Mesodermal cell (in vitro differentiated cells): Measurements from ENCODE around the gene MAN2B2.
"Not testable (repeated sequence)": the region's sequence is repeated elsewhere in the genome, so short reads cannot be mapped to it uniquely, and the experiment has no call there.

Experiments used
- H3K27ac ChIP-seq: 2 replicates; pipeline ENCODE4 v1.7.0; 2013; ENCODE audit warnings: mild to moderate bottlenecking, low read depth, low read length, moderate library complexity; ENCODE audit not compliant: severe bottlenecking
- H3K36me3 ChIP-seq: 2 replicates; pipeline ENCODE4 v1.7.1; 2013; ENCODE audit warnings: mild to moderate bottlenecking, low read length, moderate library complexity; ENCODE audit not compliant: control insufficient read depth, insufficient read depth
- H3K4me1 ChIP-seq: one replicate; pipeline ENCODE4 v1.7.1; 2013; ENCODE audit warnings: mild to moderate bottlenecking, low read length; ENCODE audit not compliant: insufficient read depth, control insufficient read depth, poor library complexity, severe bottlenecking
- H3K4me3 ChIP-seq: 2 replicates; pipeline ENCODE4 v1.7.0; 2013; ENCODE audit warnings: low read length, control low read depth, mild to moderate bottlenecking; ENCODE audit not compliant: insufficient read depth, poor library complexity, severe bottlenecking; ENCODE audit errors: extremely low read depth
- H3K9me3 ChIP-seq: 2 replicates; pipeline ENCODE4 v1.7.1; 2013; ENCODE audit warnings: mild to moderate bottlenecking, low read length, moderate library complexity; ENCODE audit not compliant: control insufficient read depth
- WGBS, 2 experiments: methylation state at CpG; one replicate each; pipeline ENCODE4 v1.1.5; 2013; ENCODE audit warnings: missing lambda C conversion rate in 2 of 2; ENCODE audit not compliant: insufficient coverage in 2 of 2; 5-methylcytosine and 5-hydroxymethylcytosine counted together

The MAN2B2 gene

DNA sequence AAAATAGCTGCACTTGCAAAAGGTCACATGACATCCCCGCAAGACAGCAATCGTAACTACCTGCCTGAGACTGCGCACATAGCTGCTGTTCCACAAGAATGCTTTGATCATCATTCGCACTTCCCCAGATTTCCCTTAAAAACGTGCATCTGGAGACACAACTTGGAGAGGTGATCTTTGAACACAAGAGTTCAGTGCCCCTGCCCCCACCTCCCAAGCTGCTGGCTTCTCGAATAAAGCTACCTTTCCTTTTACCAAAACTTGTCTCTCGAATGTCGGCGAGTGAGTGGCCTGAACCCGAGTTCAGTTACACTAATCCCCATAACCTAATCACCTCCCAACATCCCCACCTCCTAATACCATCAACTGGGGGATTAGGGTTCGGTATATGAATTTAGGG is 51.1 kb downstream of the MAN2B2 start:
- no peaks in the 10 kb centered on the region for H3K9me3 ChIP-seq
- 90 to 95% methylated on average over 7 to 9 of the region's 11 CpGs for WGBS, 2 experiments
- no peak overlapping the region for H3K27ac ChIP-seq
- no peaks in the 10 kb centered on the region for H3K4me1 ChIP-seq
- no peaks in the 10 kb centered on the region for H3K36me3 ChIP-seq
- H3K4me3 ChIP-seq: no peak overlapping the region

DNA sequence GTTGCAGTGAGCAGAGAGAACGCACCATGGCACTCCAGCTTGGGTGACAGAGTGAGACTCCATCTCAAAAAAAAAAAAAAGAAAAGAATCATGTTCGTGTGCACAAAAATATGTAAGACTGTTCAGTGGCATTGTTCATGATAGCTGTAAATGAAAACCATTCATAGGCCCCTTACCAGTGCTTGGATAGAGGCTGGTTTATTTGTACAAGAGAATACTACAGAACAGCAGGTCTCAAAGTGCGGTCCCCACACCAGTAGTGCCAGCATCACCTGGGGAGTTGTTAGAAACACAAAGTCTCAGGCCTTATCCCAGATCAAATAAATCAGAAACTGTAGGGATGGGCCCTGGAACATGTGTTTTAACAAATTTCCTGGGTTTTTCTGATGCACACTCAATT is 52.8 kb downstream of the MAN2B2 start:
- whole genome bisulfite sequencing, 2 experiments: 79% methylated on average over 3 of the region's 3 CpGs; no CpG with 5 or more reads in 1 of the 2 experiments
- Histone ChIP-seq H3K9me3 (no peaks in the 10 kb centered on the region), H3K36me3 (no peaks in the 10 kb centered on the region), H3K4me1 (no peaks in the 10 kb centered on the region), H3K27ac (no peak overlapping the region), H3K4me3 (no peak overlapping the region)

DNA sequence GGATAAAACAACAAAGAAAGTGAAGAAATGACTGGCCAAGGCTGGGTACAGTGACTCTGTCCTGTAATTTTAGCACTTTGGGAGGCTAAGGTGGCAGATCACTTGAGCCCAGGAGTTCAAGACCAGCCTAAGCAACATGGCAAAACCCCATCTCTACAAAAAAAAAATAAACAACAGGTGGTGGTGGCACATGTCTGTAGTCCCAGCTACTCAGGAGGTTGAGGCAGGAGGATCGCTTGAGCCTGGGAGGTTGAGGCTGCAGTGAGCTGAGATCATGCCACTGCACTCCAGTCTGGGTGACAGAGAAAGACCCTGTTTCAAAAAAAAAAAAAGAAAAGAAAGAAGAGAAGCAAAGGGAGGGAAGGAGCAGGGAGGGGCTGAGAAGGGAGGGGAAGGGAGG is 53.5 kb downstream of the MAN2B2 start:
- not testable (repeated sequence) for H3K9me3 ChIP-seq, H3K27ac ChIP-seq, H3K36me3 ChIP-seq, H3K4me3 ChIP-seq, H3K4me1 ChIP-seq
- 100% methylated on average over 1 of the region's 1 CpG for WGBS, 2 experiments

DNA sequence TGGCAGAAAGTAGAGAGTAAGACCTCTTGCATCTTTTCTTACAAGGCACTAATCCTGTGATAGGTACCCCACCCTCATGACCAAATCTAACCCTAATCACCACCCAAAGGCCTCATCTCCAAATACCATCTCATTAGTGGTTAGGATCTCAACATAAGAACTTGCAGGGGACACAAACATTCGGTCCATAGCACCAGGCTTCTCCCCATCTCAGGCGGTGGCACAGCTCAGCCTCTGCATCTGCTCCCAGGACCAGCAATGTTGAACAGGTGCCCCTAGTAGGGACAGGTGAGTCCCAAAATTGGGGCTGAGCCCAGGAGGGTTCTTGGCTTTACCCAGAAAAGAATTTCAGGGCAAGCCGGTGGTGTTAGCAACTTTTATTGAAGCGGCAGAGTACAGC is 57.1 kb downstream of the MAN2B2 start:
- no peaks in the 10 kb centered on the region for H3K9me3 ChIP-seq
- no peak overlapping the region for H3K27ac ChIP-seq
- WGBS, 2 experiments: 94 to 97% methylated on average over 4 of the region's 4 CpGs
- H3K36me3 ChIP-seq: no peaks in the 10 kb centered on the region
- no peaks in the 10 kb centered on the region for H3K4me1 ChIP-seq
- H3K4me3 ChIP-seq: no peak overlapping the region

DNA sequence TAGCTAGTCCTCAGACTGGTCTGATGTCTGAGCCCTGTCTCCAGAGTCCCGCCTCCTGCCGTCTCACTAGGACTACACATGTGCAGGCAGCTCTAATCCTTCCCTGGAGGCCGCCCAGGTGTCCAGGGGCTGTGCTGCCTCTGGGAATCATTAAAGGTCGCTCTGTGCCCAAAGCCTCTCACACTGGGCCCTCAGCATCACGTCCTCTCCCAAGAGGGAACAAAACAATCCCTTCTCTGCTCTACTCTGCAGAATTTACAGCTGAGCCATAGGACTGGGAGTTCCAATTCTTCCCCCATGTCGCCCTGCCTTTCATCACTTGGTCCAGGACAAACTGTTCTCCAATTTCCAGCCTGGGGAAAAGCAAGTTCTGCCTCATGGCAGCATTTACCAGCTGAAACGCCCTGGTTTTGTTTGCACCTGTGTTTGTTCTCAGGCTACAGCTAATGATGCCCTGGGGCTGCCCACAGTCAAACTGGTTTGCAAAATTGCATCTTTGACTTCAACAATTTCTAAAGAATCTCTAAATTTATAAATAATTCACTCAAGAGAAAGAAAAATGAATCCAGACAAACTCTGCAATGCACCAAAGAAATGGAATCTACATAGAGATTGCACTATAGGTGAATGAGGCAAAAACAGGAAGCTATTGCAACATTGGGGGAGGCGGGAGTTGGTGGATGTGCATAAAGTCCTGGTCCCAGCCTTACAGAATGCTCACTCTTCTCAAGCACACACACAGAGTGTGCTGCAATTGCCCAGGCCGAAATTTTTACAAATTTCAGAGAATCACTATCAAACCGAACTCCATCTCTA is 58.3 kb downstream of the MAN2B2 start:
- H3K4me1 ChIP-seq: no peaks in the 10 kb centered on the region
- WGBS, 2 experiments: 83 to 89% methylated on average over 7 of the region's 10 CpGs
- no peaks in the 10 kb centered on the region for H3K36me3 ChIP-seq
- no peak overlapping the region for H3K27ac ChIP-seq
- H3K9me3 ChIP-seq: no peaks in the 10 kb centered on the region
- no peak overlapping the region for H3K4me3 ChIP-seq

DNA sequence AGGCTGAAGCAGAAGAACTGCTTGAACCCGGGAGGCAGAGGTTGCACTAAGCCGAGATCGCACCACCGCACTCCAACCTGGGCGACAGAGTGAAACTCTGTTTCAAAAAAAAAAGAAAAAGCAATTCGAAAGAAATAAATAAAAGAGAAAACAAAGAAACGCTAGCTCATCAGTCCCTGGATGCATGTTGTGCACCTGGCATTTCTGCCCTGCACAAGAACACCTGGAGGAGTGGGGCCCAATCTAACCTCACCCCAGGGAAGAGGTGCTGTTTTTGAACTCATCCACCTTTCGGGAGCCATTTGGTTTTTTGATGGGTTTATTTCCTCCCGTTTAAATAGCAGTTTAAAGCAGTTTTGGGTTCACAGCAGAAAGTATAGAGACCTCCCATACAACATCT is 59.8 kb downstream of the MAN2B2 start:
- Histone ChIP-seq H3K4me3 (no peak overlapping the region), H3K4me1 (no peaks in the 10 kb centered on the region), H3K9me3 (no peaks in the 10 kb centered on the region), H3K27ac (no peak overlapping the region), H3K36me3 (no peaks in the 10 kb centered on the region)
- 91 to 95% methylated on average over 7 of the region's 9 CpGs for WGBS, 2 experiments

DNA sequence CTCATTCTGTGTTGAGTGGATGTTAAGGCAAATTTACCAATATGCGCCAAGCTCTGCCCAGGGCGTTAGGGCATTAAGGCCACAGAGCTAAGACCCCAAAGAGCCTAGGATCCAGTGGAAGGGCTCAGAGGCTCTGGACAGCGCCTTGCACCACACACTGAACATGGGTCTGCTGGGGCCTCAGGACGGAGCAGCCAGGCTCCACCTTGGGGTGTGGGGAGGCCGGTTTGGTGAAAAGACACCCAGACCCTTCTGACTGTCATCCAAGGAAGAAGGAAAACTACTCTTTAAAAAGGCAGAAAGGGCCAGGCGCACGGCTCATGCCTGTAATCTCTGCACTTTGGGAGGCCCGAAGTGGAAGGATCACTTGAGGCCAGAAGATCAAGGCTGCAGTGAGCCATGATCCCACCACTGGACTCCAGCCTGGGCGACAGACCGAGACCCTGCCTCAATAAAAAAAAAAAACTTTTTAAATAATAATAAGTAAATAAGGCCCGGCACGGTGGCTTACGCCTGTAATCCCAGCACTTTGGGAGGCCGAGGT is 64.2 kb downstream of the MAN2B2 start:
- Histone ChIP-seq H3K27ac (no peak overlapping the region), H3K36me3 (peaks cover 18% of the 10 kb centered on the region), H3K4me1 (no peaks in the 10 kb centered on the region), H3K9me3 (no peaks in the 10 kb centered on the region), H3K4me3 (no peak overlapping the region)
- 89 to 95% methylated on average over 6 to 7 of the region's 14 CpGs for WGBS, 2 experiments

DNA sequence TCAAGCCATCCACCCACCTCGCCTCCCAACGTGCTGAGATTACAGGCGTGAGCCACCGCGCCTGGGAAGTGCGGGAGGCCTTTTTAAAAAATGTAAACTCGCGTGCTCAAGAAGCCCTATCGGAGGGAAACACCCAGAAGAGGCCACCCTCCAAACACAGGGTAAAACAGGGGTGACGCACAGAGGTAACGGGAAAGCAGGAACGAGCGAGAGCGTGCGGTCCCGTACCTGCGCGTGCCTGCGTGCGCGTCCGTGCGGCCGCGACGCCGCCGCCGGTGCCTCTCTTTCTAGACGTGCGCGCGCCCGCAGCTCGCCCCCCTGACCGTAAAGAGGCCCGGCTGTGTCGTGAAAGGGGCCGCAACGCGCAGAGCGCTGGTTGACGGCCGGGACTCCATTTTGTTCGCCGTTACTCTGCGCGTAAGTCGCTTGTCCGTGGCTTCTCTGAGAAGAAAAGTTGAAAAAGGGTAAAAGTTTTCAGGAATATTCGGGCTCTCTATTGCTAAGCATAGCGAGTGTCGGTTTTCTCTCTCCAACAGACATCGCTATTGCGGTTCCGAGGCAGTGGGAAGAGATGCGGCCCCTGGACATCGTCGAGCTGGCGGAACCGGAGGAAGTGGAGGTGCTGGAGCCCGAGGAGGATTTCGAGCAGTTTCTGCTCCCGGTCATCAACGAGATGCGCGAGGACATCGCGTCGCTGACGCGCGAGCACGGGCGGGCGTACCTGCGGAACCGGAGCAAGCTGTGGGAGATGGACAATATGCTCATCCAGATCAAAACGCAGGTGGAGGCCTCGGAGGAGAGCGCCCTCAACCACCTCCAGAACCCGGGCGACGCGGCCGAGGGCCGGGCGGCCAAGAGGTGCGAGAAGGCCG is 65.5 kb downstream of the MAN2B2 start, which contains the start of gene MRFAP1:
MRFAP1 (plus strand) TSS at position 394 of the 872 bp plus-strand sequence; CDS start at position 572, 178 bp downstream.
- peaks cover 18% of the 10 kb centered on the region for H3K36me3 ChIP-seq
- WGBS, 2 experiments: 0 to 1% methylated on average over 86 to 89 of the region's 90 CpGs
- no peaks in the 10 kb centered on the region for H3K9me3 ChIP-seq
- peak within 1 kb of the TSS; percentile 92 for H3K27ac ChIP-seq
- peak within 1 kb of the TSS; percentile 99 for H3K4me3 ChIP-seq
- no peaks in the 10 kb centered on the region for H3K4me1 ChIP-seq

DNA sequence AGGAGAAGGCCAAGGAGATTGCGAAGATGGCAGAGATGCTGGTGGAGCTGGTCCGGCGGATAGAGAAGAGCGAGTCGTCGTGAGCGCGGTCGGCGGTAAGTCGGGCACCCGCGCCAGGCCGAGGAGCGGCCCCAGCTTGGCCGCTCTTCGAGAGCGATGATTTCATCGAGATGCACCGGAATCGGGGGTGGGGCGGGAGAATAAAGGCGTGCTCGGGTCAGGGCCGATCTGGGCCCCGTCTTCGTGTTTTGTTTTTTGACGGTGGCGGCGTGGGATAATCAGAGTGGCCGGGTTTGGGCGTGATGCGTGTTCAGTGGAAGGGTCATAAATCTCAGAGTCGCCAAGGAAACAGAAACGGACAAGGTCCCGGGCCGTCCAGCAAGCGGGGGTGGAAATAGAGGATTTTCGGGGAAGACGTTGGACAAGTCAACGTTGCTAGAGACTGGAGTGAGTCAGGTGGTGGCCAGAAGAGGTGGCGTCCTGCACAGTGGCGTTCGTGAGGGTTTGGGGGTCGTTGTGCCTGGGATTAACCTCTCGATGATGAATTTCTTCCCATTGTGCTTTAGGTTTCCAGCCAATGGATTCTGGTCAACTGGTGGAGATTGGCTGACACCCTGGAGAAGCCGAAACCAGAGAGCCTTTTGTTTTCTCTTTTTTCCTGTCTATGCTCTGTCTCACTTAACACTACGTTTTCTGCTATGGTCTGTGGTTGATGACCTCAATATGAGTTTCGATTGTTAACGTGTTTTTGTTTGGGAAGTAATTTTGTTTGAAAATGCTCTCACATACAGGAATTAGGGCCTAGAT is 66.4 kb downstream of the MAN2B2 start:
- Histone ChIP-seq H3K27ac (peak overlapping the region; percentile 92), H3K4me3 (peak overlapping the region; percentile 99), H3K36me3 (peaks cover 18% of the 10 kb centered on the region), H3K9me3 (no peaks in the 10 kb centered on the region), H3K4me1 (no peaks in the 10 kb centered on the region)
- WGBS, 2 experiments: 0 to 2% methylated on average over 42 to 46 of the region's 50 CpGs

DNA sequence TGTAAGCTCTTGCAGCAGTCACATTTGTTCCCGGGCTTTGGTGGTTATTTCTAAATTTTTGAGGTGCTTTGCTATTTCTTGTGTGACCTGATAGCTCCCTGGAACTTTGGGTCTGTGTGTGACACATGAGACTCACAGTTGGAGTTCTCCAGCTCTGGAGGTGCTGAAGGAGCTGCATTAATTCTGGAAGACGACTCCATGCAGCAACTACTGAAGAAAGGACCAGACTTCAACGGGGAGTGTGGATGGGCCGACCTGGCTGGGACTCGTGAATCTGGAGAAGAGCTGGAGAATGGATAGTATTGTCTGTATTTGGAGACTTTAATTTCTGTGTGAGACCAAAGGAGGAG is 67.0 kb downstream of the MAN2B2 start:
- no peak overlapping the region for H3K27ac ChIP-seq
- 70 to 77% methylated on average over 3 to 5 of the region's 5 CpGs for WGBS, 2 experiments

More for the DNA sequence above, 67.0 kb downstream of the MAN2B2 start:
- H3K4me1 ChIP-seq: no peaks in the 10 kb centered on the region
- H3K4me3 ChIP-seq: peak overlapping the region; percentile 99
- H3K36me3 ChIP-seq: peaks cover 18% of the 10 kb centered on the region
- no peaks in the 10 kb centered on the region for H3K9me3 ChIP-seq
